HT-29 (cell line): ENCODE results near the gene LMX1B. TPM values are rescaled to one million over a fixed set of nuclear protein-coding genes. Genes with fewer than 3 reads are reported as not detected.
A peak's percentile ranks its signal among the peaks of the same experiment; 100 is the strongest.

Source experiments
- DNase-seq: peaks from one replicate; pipeline ENCODE4 v3.0.0-alpha.2; 2015; ENCODE audit warnings: low spot score
- total RNA-seq: library from RNA; depleted of rRNA; stranded (reverse); fragments of >200 nt; shearing (Covaris generic); gene quantifications from 2 replicates; pipeline ENCODE4 v1.2.3, GENCODE V29; 2014

The LMX1B gene
- total RNA-seq, 1 experiment from 2014 or later: not detected

GRCh38 chr9:126695186-126695585 lies 81.5 kb downstream of the LMX1B start:
- DNase-seq: no peak

GRCh38 chr9:126695701-126696400 lies 82.1 kb downstream of the LMX1B start:
- DNase-seq: no peak

GRCh38 chr9:126696401-126697145 lies 82.8 kb downstream of the LMX1B start:
- DNase-seq: no peak

- DNase-seq: no peak
These were observed 83.6 kb downstream of the LMX1B start for GRCh38 chr9:126697330-126697729.

GRCh38 chr9:126698251-126698650 lies 84.5 kb downstream of the LMX1B start:
- DNase-seq: no peak

- no peak for DNase-seq
These were observed 85.0 kb downstream of the LMX1B start for GRCh38 chr9:126698756-126699155.

- no peak for DNase-seq
These were observed 85.7 kb downstream of the LMX1B start for GRCh38 chr9:126699401-126699881.

- DNase-seq: no peak
These were observed 86.6 kb downstream of the LMX1B start for GRCh38 chr9:126700296-126700695.

- DNase-seq: no peak
These were observed 87.4 kb downstream of the LMX1B start for GRCh38 chr9:126700903-126701812.

GRCh38 chr9:126701813-126702140 lies 88.0 kb downstream of the LMX1B start:
- no peak for DNase-seq

GRCh38 chr9:126702151-126703001 lies 88.6 kb downstream of the LMX1B start:
- DNase-seq: no peak

GRCh38 chr9:126703002-126703865 lies 89.5 kb downstream of the LMX1B start:
- no peak for DNase-seq

- DNase-seq: no peak
These were observed 90.1 kb downstream of the LMX1B start for GRCh38 chr9:126703866-126704156.

GRCh38 chr9:126704157-126704891 lies 90.6 kb downstream of the LMX1B start:
- DNase-seq: peak; percentile 35

- peak; percentile 80 for DNase-seq
These were observed 91.4 kb downstream of the LMX1B start for GRCh38 chr9:126704892-126705766.

GRCh38 chr9:126705767-126706697 lies 92.3 kb downstream of the LMX1B start:
- peak; percentile 70 for DNase-seq

- no peak for DNase-seq
These were observed 92.9 kb downstream of the LMX1B start for GRCh38 chr9:126706698-126707053.

- DNase-seq: no peak
These were observed 93.4 kb downstream of the LMX1B start for GRCh38 chr9:126707083-126707482.
